GM06990 (cell line): ENCODE results near the gene PRIMA1.

Source experiments
- DNase-seq: peaks from one replicate; pipeline ENCODE4 v3.0.0-alpha.2; 2011; ENCODE audit not compliant: insufficient read length; ENCODE audit errors: extremely low read depth
- H3K27me3 ChIP-seq: replicated peaks from 2 replicates; pipeline ENCODE4 v1.6.0; 2011; ENCODE audit warnings: low read length; ENCODE audit not compliant: control insufficient read depth, insufficient read depth
- H3K36me3 ChIP-seq: 2 replicates; pipeline ENCODE4 v1.5.1; 2011; ENCODE audit warnings: low read length; ENCODE audit not compliant: control insufficient read depth, insufficient read depth
- H3K4me3 ChIP-seq: replicated peaks from 2 replicates; pipeline ENCODE4 v1.5.1; 2011; ENCODE audit warnings: low read depth, mild to moderate bottlenecking, control low read depth, low read length
- CTCF ChIP-seq: IDR thresholded peaks from 2 replicates; pipeline ENCODE4 v1.5.1; 2011; ENCODE audit warnings: low read length, control low read depth, mild to moderate bottlenecking, inconsistent platforms; ENCODE audit not compliant: insufficient read depth, poor library complexity, severe bottlenecking

The PRIMA1 gene

GRCh38 chr14:93745603-93746273, 42.5 kb downstream of the PRIMA1 start:
- Histone ChIP-seq H3K36me3 (no peaks in the 10 kb centered on the region), H3K27me3 (no peaks in the 10 kb centered on the region), H3K4me3 (no peak overlapping the region)
- TF ChIP-seq CTCF, result no peak
- no peak for DNase-seq

DNA sequence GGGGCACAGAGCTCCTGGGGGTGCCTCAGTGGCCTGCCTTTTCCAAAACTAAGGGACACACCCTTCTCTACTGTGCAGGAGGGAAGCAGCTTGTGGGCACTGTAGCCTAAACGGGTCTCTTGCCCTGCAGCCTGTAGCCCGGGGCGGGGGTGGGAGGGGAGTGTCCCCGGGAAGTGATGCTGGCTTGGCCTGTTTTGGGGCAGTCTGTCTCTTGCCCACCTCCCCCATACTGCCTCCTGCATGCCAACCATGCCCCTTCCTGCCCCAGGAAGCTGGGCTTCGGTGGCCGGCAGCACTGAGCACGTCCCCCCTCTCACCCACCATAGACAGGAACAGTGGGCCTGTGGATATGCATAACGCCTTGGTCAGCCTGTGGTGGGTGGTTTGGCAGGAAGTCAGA, 43.4 kb downstream of the PRIMA1 start:
- Histone ChIP-seq H3K36me3 (no peaks in the 10 kb centered on the region), H3K27me3 (no peaks in the 10 kb centered on the region), H3K4me3 (no peak overlapping the region)
- no peak for TF ChIP-seq CTCF
- no peak for DNase-seq

DNA sequence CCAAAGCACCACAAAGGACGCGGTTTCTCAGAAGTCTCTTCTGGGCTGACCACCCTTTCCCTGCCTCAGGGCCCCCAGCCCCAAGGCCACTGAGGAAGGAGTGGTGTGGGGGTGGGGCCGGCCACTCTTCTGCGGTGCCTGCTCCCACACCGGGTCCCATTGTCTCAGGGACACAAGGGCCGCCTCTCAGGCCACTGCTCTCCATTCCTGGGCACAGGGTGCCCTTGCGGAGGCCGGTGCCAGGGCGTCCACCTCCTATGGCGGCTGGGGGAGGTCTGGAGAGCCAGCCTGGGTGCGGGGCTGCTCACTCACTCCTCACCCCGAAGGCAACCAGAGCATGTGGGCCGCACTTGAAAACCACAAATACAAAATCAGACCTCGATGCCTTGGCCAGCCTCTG, 44.1 kb downstream of the PRIMA1 start:
- Histone ChIP-seq H3K36me3 (no peaks in the 10 kb centered on the region), H3K4me3 (no peak overlapping the region), H3K27me3 (no peaks in the 10 kb centered on the region)
- no peak for TF ChIP-seq CTCF
- DNase-seq, result no peak

DNA sequence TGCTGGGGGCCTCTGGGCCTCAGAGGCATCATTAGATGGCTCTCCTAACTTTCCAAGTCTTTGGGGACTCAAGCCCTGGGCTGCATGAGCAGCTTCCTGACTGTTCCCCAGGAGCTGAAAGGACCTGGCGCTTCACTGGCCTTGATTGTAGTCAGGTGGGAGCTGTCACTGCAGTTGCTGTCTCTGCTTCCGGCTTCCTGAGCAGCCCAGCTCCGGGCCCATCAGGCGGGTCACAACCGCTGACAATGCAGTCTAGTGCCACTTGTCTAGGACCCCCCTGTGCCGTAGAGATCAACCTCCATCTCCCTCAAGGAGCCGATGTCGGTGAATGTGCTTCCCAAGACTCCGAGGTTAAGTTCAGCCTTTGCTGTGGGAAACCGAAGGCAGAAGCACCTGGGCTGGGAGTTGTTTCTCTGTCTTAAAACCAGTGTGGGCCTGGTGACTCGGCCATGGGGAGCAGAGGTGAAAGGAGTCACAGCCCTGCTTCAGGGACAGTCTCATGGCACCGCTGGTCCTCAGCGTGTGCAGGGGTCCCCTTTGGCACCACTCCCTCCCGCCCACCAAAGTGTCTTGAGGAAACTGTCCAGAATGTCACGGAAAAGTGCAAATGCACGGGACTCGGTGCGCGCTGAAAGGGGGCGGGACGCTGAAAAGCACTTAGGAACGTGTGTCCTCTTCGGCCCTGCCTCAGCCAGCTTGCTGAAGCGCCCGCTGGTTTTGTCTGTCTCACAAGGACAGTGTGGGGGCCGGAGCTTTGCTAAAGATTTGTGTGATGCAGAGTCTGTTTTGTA, 44.8 kb downstream of the PRIMA1 start:
- no peak for TF ChIP-seq CTCF
- H3K36me3 ChIP-seq, result no peaks in the 10 kb centered on the region
- H3K4me3 ChIP-seq, result no peak overlapping the region
- H3K27me3 ChIP-seq, result no peaks in the 10 kb centered on the region
- DNase-seq, result no peak

DNA sequence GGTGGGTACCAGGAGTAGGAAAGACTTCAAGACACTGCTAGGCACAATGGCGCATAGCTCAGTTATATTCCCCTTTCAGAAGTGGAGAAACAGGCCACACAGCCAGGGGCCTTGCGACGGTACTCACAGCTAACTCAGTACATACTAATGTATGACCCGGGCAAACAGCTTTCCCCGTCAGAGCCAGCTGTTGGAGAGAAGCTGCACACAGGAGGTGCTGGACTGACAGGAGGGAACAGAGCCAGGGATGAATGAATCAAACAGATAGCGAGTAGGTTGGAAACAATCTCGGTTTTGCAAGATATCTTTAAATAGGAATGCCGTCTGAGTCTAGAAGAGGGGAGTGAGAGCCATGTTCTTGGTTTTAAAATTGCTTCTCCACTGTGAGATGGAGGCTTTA, 45.5 kb downstream of the PRIMA1 start:
- DNase-seq, result no peak
- Histone ChIP-seq H3K4me3 (no peak overlapping the region), H3K36me3 (no peaks in the 10 kb centered on the region), H3K27me3 (peaks cover 1% of the 10 kb centered on the region; the same call in 1 of the 2 replicates)
- no peak for TF ChIP-seq CTCF
